ENCODE data around the gene NT5C1A.

DNA sequence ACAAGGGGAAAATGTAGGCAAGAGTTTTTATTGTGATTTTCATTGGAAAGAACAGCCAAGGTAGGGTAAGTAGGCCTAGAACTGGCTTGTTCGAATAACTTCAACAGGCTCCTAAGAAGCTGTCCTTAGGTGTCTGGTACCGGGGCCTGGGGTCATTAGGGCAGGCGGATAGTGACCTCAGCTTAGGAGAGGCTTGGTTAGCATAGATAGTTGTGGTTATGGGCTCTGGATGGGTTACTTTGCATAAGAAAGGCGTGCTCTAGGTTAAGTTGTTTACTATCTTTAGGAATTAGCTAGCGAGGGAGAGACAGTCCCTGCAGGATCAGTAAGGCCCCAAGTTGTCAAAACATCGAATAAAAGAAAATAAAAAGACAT is 40.0 kb upstream of the NT5C1A start:
- TF ChIP-seq CTCF (IDR thresholded peaks at IDR 0.05) (no peak), POLR2A (IDR thresholded peaks at IDR 0.05) (no peak)
